A673 (cell line): Measurements from ENCODE around the gene SLC25A1. TPM values are rescaled to one million over a fixed set of nuclear protein-coding genes. Genes with fewer than 3 reads are reported as not detected.

ENCODE experiments used
- BruUV-seq: library from RNA; stranded (reverse); fragments of 400-500 nt; replicated peaks from 2 replicates; lab custom pipeline; 2021; lab: Mats Ljungman, UMichigan
- CTCF ChIA-PET: fragments of 300-600 bp; sonication (Branson Sonifier 250); formaldehyde crosslinking; loops from one replicate; lab custom pipeline; 2022; ENCODE audit warnings: antibody characterized with exemption; lab: Charles Lee
- POLR2A ChIA-PET: fragments of 300-600 bp; sonication (Branson Sonifier 250); formaldehyde crosslinking; loops from one replicate; lab custom pipeline; 2022; ENCODE audit warnings: antibody characterized with exemption; ENCODE audit not compliant: low non-redundant PET; lab: Charles Lee
- DNase-seq: peaks from one replicate; pipeline ENCODE4 v3.0.0-alpha.2; 2015; ENCODE audit warnings: low spot score
- H3K27ac ChIP-seq: fragments of 200-600 bp; sonication (generic); 2 replicates; pipeline ENCODE4 v1.5.1; 2016; ENCODE audit warnings: mixed run types, low read depth, mild to moderate bottlenecking, mixed read lengths, antibody characterized with exemption, low read length; ENCODE audit not compliant: poor library complexity, severe bottlenecking
- H3K27me3 ChIP-seq: fragments of 200-600 bp; sonication (generic); replicated peaks from 2 replicates; pipeline ENCODE4 v1.6.1; 2017; ENCODE audit warnings: mixed run types, low read depth, mild to moderate bottlenecking, mixed read lengths, antibody characterized with exemption, low read length; ENCODE audit not compliant: insufficient read depth, poor library complexity
- H3K36me3 ChIP-seq: fragments of 200-600 bp; sonication (generic); 2 replicates; pipeline ENCODE4 v1.6.1; 2016; ENCODE audit warnings: mixed run types, mild to moderate bottlenecking, mixed read lengths, antibody characterized with exemption, low read length; ENCODE audit not compliant: insufficient read depth, poor library complexity, severe bottlenecking
- H3K4me1 ChIP-seq: fragments of 200-600 bp; sonication (generic); 2 replicates; pipeline ENCODE4 v1.6.1; 2017; ENCODE audit warnings: mixed run types, mild to moderate bottlenecking, mixed read lengths, antibody characterized with exemption, low read length; ENCODE audit not compliant: insufficient read depth, poor library complexity, severe bottlenecking
- H3K4me3 ChIP-seq: fragments of 200-600 bp; sonication (generic); 2 replicates; pipeline ENCODE4 v1.5.1; 2016; ENCODE audit warnings: low read depth, mixed run types, mild to moderate bottlenecking, mixed read lengths, low read length; ENCODE audit not compliant: poor library complexity, severe bottlenecking
- H3K9me3 ChIP-seq: fragments of 200-600 bp; sonication (generic); 2 replicates; pipeline ENCODE4 v1.6.1; 2016; ENCODE audit warnings: mixed run types, low read depth, mild to moderate bottlenecking, mixed read lengths, antibody characterized with exemption, low read length; ENCODE audit not compliant: poor library complexity, severe bottlenecking
- CTCF ChIP-seq: fragments of 300-800, 200-600 bp; sonication (generic); conservative IDR thresholded peaks from 2 replicates; pipeline ENCODE4 v1.5.1; 2017; ENCODE audit warnings: low read depth, mild to moderate bottlenecking, antibody characterized with exemption, low read length, moderate library complexity, mixed read lengths
- EZH2 ChIP-seq: fragments of 200-600 bp; sonication (generic); IDR thresholded peaks from 2 replicates; pipeline ENCODE4 v1.6.1; 2017; ENCODE audit warnings: borderline replicate concordance, low read depth, mild to moderate bottlenecking, mixed read lengths, antibody characterized with exemption, low read length; ENCODE audit not compliant: poor library complexity, severe bottlenecking
- intact Hi-C: fragments of 100-400 bp; cut with micrococcal nuclease; formaldehyde crosslinking; loops from one replicate; pipeline ENCODE4 v1.10.0; 2022; ENCODE audit not compliant: unreplicated experiment
- total RNA-seq: library from RNA; stranded (reverse); gene quantifications from 2 replicates; pipeline ENCODE4 v1.2.3, GENCODE V29; 2021

Gene SLC25A1
- total RNA-seq, 1 experiment from 2014 or later, result 91.0 TPM

GRCh38 chr22:19130959-19131684 lies 47.4 kb downstream of the SLC25A1 start, which contains the start of gene TSSK2:
TSS of gene TSSK2 (plus strand) at chr22:19131308. CDS start at chr22:19131400, 92 bp downstream.
- peaks cover 3% of the 10 kb centered on the region for H3K36me3 ChIP-seq
- TF ChIP-seq EZH2, result no peak
- TF ChIP-seq CTCF, result no peak
- POLR2A ChIA-PET, result no interaction called here
- intact Hi-C loops, result no loop called here
- no peak within 1 kb of the TSS for H3K27ac ChIP-seq
- BruUV-seq, result no TSS peak
- H3K27me3 ChIP-seq, result no peaks in the 10 kb centered on the region
- H3K9me3 ChIP-seq, result no peaks in the 10 kb centered on the region
- no peaks in the 10 kb centered on the region for H3K4me1 ChIP-seq
- CTCF ChIA-PET, result no interaction called here
- H3K4me3 ChIP-seq, result no peak within 1 kb of the TSS
- no peak for DNase-seq

- Histone ChIP-seq H3K4me3 (no peak overlapping the region), H3K36me3 (peaks cover 3% of the 10 kb centered on the region), H3K4me1 (no peaks in the 10 kb centered on the region), H3K27me3 (no peaks in the 10 kb centered on the region), H3K9me3 (no peaks in the 10 kb centered on the region), H3K27ac (no peak overlapping the region)
- DNase-seq, result no peak
- POLR2A ChIA-PET, result no interaction called here
- BruUV-seq, result no TSS peak
- CTCF ChIA-PET, result no interaction called here
- intact Hi-C loops, result no loop called here
- no peak for TF ChIP-seq EZH2
- no peak for TF ChIP-seq CTCF
Measured at GRCh38 chr22:19129871-19130270, 48.7 kb downstream of the SLC25A1 start.

DNA sequence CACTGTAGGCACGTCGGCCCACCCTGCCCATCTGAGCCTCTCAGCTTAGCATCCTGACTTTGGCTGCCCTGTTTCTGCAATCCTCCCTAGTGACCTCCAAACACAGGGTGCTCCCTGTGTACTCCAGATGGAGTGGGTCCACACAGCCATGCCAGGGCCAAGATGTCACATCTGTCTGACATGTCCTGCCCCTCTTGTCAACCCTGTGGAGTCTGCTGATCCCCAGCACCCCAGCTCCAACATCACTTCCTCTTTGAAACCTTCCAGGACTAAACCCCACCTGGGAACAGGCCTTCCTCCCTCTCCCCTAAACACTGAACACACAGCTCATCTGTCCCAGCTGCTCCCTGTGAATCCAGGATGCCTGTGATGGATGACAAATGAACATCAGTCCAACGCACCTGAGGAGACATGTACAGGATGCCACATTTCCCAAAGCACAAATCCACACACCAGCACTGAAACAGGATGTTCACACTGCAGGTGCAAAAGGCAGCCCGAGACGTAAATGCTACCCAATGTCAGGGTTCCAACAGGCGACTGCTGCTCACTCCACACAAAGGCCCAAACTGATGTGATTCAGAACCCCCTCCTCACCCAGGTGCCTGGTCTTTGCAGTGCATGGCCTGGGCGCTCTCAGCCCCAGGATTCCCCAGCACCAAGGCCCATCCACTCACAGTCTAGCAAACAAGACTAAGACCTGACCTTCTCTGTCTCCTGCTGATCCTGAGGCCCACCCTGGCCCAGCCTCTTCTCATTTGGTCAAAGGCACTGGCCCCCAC lies 49.4 kb downstream of the SLC25A1 start:
- ChIA-PET POLR2A (no interaction called here), CTCF (no interaction called here)
- no peaks in the 10 kb centered on the region for H3K27me3 ChIP-seq
- H3K27ac ChIP-seq, result no peak overlapping the region
- DNase-seq, result no peak
- TF ChIP-seq EZH2 (no peak), CTCF (no peak)
- H3K9me3 ChIP-seq, result no peaks in the 10 kb centered on the region
- no peaks in the 10 kb centered on the region for H3K4me1 ChIP-seq
- BruUV-seq, result no TSS peak
- no peak overlapping the region for H3K4me3 ChIP-seq
- peaks cover 3% of the 10 kb centered on the region for H3K36me3 ChIP-seq
- intact Hi-C loops, result no loop called here
